Suprapubic skin (tissue), 4 donors: Measurements from ENCODE around the gene TTC39C.

Source experiments
- EP300 ChIP-seq: sonication (generic); formaldehyde crosslinking; IDR thresholded peaks from one replicate; pipeline ENCODE4 v1.6.1; 2017; ENCODE audit warnings: antibody characterized with exemption
- POLR2A ChIP-seq, 2 donors: fragments of 450-650 bp; IDR thresholded peaks; one replicate each; pipeline ENCODE4 v1.6.1; 2017; ENCODE audit warnings: antibody characterized with exemption in 2 of 2, mild to moderate bottlenecking in 2 of 2, moderate library complexity in 2 of 2
- POLR2AphosphoS5 ChIP-seq, 3 donors: sonication (generic); formaldehyde crosslinking; IDR thresholded peaks; one replicate each; pipeline ENCODE4 v1.6.1; 2017; ENCODE audit warnings: antibody characterized with exemption in 3 of 3
- TF ChIP-seq, protein P1 (sequence below), 2 donors: fragments of 200-600 bp in 1 of 2; fragments of 450-650 bp in 1 of 2; sonication (generic) in 1 of 2; IDR thresholded peaks; one replicate each; pipeline ENCODE4 v1.5.1; 2016 to 2019; ENCODE audit warnings: antibody characterized with exemption in 2 of 2, mild to moderate bottlenecking in 1 of 2, moderate library complexity in 1 of 2

DNA sequence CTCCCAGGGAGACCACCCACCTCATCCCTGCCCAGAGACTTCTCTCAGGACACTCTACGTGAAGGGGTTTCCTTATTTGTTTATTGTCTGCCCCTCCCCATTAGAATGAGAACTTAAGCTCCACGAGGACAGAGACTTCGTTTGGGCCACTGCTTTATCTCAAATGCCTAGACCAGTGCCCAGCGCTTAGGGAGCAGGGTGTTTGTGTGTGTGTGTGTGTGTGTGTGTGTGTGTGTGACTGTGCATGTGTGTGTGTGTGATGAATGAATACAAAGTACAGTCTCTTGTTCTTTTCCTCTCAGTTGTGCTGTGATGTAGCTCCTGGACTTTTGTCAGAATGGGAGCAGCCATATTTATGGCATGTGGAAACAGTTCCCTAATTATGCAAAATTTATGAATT is 89.9 kb downstream of the TTC39C start:
- TF ChIP-seq POLR2A (IDR thresholded peaks at IDR 0.05) (no peak), POLR2AphosphoS5 (IDR thresholded peaks at IDR 0.05) (no peak), EP300 (no peak)
- TF ChIP-seq, protein P1, sequence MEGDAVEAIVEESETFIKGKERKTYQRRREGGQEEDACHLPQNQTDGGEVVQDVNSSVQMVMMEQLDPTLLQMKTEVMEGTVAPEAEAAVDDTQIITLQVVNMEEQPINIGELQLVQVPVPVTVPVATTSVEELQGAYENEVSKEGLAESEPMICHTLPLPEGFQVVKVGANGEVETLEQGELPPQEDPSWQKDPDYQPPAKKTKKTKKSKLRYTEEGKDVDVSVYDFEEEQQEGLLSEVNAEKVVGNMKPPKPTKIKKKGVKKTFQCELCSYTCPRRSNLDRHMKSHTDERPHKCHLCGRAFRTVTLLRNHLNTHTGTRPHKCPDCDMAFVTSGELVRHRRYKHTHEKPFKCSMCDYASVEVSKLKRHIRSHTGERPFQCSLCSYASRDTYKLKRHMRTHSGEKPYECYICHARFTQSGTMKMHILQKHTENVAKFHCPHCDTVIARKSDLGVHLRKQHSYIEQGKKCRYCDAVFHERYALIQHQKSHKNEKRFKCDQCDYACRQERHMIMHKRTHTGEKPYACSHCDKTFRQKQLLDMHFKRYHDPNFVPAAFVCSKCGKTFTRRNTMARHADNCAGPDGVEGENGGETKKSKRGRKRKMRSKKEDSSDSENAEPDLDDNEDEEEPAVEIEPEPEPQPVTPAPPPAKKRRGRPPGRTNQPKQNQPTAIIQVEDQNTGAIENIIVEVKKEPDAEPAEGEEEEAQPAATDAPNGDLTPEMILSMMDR (IDR thresholded peaks at IDR 0.05): no peak
